Right kidney (tissue), 9 donors: Measurements from ENCODE around the gene LRRTM3.

ENCODE experiments used
- DNase-seq: peaks from one replicate; pipeline ENCODE4 v3.0.0-alpha.2; 2016
- long read RNA-seq, 8 donors: transcript quantifications; one replicate each; lab custom pipeline, GENCODE V29; 2026

LRRTM3 gene
- long read RNA-seq, donor 1, full-length matches to known transcripts, result 1 of 1 reads
- long read RNA-seq, donor 1, partial matches to known transcripts, result 0 of 1 reads
- long read RNA-seq, donor 1, other reads (novel, unspliced or antisense), result 0 of 1 reads
- long read RNA-seq, donor 2, result 0 reads
- long read RNA-seq, donor 3, result 0 reads
- long read RNA-seq, donor 4, full-length matches to known transcripts, result 1 of 1 reads
- long read RNA-seq, donor 4, partial matches to known transcripts, result 0 of 1 reads
- long read RNA-seq, donor 4, other reads (novel, unspliced or antisense), result 0 of 1 reads
- long read RNA-seq, donor 5, full-length matches to known transcripts, result 1 of 1 reads
- long read RNA-seq, donor 5, partial matches to known transcripts, result 0 of 1 reads
- long read RNA-seq, donor 5, other reads (novel, unspliced or antisense), result 0 of 1 reads
- long read RNA-seq, donor 6, result 0 reads
- long read RNA-seq, donor 7, full-length matches to known transcripts, result 2 of 2 reads
- long read RNA-seq, donor 7, partial matches to known transcripts, result 0 of 2 reads
- long read RNA-seq, donor 7, other reads (novel, unspliced or antisense), result 0 of 2 reads
- long read RNA-seq, donor 8, result 0 reads

- DNase-seq, result peak; percentile 27
Measured at GRCh38 chr10:66925896-66926715, at the start of gene LRRTM3. Gene LRRTM3, plus strand, starts transcription at chr10:66926036.

GRCh38 chr10:66877361-66877760, 48.5 kb upstream of the LRRTM3 start:
- no peak for DNase-seq

- no peak for DNase-seq
Measured at GRCh38 chr10:66880292-66880691, 45.5 kb upstream of the LRRTM3 start.

GRCh38 chr10:66880826-66881225, 45.0 kb upstream of the LRRTM3 start:
- no peak for DNase-seq

GRCh38 chr10:66881814-66882213, 44.0 kb upstream of the LRRTM3 start:
- no peak for DNase-seq

GRCh38 chr10:66882271-66882670, 43.6 kb upstream of the LRRTM3 start:
- DNase-seq, result no peak

GRCh38 chr10:66886848-66887247, 39.0 kb upstream of the LRRTM3 start:
- no peak for DNase-seq

GRCh38 chr10:66888237-66888636, 37.6 kb upstream of the LRRTM3 start:
- no peak for DNase-seq

GRCh38 chr10:66892871-66893270, 33.0 kb upstream of the LRRTM3 start:
- no peak for DNase-seq

- no peak for DNase-seq
Measured at GRCh38 chr10:66910671-66911070, 15.2 kb upstream of the LRRTM3 start.

GRCh38 chr10:66916030-66916429, 9.8 kb upstream of the LRRTM3 start:
- DNase-seq, result no peak

GRCh38 chr10:66917104-66917503, 8.7 kb upstream of the LRRTM3 start:
- no peak for DNase-seq

GRCh38 chr10:66919248-66919647, 6.6 kb upstream of the LRRTM3 start:
- no peak for DNase-seq

GRCh38 chr10:66924674-66925345, 1.0 kb upstream of the LRRTM3 start:
- DNase-seq, result no peak

- DNase-seq, result no peak
Measured at GRCh38 chr10:66925373-66925772, 463 bp upstream of the LRRTM3 start.

- DNase-seq, result no peak
Measured at GRCh38 chr10:66926841-66927240, 1.0 kb downstream of the LRRTM3 start.

- peak; percentile 9 for DNase-seq
Measured at GRCh38 chr10:66927251-66927935, 1.6 kb downstream of the LRRTM3 start.

GRCh38 chr10:66927971-66928770, 2.3 kb downstream of the LRRTM3 start:
- peak; percentile 45 for DNase-seq

- DNase-seq, result no peak
Measured at GRCh38 chr10:66928776-66929175, 2.9 kb downstream of the LRRTM3 start.

GRCh38 chr10:66929375-66929774, 3.5 kb downstream of the LRRTM3 start:
- DNase-seq, result no peak

- peak; percentile 20 for DNase-seq
Measured at GRCh38 chr10:66931340-66931948, 5.6 kb downstream of the LRRTM3 start.
